Activated CD4-positive, alpha-beta T cell treated with anti-CD3 and anti-CD28 coated beads, Interleukin-2, Interleukin-4, amounts not matched to agents 100 ng/mL and 50 ng/mL, durations not matched to agents 16 hours and 8 hours (primary cell): ENCODE results near the gene CHODL.

ENCODE experiments used
- DNase-seq: peaks from one replicate; pipeline ENCODE4 v3.0.0-alpha.2; 2020; ENCODE audit warnings: low spot score

The CHODL gene, protein sequence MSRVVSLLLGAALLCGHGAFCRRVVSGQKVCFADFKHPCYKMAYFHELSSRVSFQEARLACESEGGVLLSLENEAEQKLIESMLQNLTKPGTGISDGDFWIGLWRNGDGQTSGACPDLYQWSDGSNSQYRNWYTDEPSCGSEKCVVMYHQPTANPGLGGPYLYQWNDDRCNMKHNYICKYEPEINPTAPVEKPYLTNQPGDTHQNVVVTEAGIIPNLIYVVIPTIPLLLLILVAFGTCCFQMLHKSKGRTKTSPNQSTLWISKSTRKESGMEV

DNA sequence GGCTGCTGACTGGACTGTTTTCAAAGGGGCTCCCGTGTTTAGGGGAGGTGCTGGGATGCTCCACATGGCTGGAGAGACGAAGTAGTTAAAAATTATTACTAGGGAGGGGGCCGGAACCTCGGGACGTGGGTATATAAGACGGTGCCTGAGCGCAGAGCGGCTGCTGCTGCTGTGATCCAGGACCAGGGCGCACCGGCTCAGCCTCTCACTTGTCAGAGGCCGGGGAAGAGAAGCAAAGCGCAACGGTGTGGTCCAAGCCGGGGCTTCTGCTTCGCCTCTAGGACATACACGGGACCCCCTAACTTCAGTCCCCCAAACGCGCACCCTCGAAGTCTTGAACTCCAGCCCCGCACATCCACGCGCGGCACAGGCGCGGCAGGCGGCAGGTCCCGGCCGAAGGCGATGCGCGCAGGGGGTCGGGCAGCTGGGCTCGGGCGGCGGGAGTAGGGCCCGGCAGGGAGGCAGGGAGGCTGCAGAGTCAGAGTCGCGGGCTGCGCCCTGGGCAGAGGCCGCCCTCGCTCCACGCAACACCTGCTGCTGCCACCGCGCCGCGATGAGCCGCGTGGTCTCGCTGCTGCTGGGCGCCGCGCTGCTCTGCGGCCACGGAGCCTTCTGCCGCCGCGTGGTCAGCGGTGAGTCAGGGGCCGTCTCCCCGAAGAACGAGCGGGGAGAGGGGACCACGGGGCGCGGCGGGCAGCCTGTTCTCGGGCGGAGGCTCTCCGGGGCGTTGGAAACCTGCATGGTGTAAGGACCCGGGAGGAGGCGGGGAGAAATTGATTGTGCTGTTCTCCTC, at the start of gene CHODL:
Gene CHODL (plus strand): TSS at position 163 of the 793 bp plus-strand sequence. CDS start 391 bp downstream, at position 554.
- no peak for DNase-seq

DNA sequence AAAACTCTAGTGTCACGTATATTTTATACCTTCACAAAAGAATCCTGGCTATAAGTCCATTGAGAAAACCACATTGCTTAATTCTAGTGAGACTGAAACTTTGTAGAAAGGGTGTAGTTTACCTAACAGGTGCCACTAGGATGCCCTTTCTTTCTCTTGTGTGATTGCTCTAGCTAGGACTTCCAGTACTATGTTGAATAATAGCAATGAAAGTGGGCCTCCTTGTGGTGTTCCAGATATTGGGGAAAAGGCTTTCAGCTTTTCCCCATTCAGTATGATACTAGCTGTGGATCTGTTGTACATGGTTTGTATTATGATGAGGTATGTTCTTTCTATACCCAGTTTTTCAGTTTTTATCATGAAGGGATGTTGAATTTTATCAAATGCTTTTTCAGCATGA, 39.7 kb upstream of the CHODL start:
- no peak for DNase-seq

DNA sequence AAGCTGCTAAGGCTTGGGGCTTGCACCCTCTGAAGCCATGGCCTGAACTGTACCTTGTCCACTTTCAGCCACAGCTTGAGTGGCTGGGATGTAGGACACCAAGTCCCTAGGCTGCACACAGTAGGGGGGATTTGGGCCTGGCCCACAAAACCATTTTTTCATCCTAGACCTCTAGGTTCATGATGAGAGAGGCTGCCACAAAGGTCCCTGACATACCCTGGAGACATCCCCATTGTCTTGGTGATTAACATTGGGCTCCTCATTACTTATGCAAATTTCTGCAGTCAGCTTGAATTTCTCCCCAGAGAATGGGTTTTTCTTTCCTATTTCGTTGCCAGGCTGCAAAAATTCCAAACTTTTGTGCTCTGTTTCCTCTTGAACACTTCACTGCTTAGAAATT, 26.3 kb upstream of the CHODL start:
- DNase-seq = no peak

DNA sequence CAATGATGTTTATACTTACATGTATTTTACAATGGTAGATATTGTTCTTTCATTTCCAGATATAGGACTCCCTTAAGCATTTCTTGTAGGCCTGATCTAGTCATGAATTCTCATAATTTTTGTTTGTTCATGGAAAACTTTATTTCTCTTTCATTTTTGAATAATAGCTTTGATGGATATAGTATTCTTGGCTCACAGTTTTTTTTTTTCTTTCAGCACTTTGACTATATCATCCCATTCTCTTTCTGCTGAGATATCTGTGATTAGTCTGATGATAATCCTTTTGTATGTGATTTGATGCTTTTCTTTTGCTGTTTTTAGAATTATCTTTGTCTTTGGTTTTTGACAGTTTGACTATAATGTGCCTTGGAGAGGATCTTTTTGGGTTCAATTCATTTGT, 24.1 kb upstream of the CHODL start:
- DNase-seq = no peak

DNA sequence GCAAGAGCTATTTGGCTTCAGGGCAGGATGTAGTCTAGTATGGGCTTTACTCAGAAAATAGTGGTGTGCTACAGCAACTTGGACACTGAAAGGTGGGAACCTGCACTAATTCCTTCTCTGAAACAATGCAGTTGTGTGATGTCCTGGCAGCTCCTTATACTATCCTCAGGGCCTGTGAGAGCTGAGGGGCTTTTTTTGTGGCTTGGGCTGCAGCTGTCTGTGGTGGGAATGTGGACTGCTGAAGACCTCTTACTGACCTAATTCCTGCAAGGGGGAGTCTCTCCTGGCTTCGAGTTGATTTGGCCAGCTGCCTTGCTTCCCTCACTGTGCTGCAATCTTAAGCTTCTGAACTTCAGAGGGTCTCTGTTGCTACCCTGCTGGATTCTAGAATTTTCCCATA, 22.3 kb upstream of the CHODL start:
- no peak for DNase-seq

DNA sequence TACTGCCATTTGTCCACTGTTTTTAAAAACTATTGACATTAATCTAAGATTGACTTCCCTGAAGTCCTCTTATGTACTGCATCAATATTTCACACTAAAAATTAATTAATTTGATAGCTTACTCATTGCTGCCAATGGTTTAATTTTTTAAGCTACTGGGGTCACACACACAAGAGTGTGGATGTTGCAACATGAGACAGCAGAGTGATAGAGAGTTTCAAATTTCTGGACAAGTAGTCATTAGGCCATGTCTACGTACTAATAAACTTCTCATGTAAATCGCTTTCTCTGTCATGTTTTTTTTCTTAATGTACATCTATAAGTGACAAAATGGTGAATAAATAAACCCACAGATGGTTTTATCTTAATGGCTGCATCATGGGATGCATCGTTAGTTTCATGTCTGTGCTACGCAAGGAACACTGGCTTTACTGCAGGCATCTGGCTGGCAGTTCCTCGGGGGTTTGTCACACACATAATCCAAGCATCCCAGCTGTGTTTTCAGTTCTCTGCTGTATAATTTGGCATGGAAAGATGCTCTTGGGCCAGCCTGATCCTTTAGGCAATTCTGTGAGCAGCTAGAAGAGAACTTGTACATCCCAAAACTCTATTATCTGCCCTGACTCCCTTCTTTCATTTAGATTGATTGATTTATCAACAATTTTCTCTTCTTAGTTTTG, 16.4 kb upstream of the CHODL start:
- DNase-seq = no peak

DNA sequence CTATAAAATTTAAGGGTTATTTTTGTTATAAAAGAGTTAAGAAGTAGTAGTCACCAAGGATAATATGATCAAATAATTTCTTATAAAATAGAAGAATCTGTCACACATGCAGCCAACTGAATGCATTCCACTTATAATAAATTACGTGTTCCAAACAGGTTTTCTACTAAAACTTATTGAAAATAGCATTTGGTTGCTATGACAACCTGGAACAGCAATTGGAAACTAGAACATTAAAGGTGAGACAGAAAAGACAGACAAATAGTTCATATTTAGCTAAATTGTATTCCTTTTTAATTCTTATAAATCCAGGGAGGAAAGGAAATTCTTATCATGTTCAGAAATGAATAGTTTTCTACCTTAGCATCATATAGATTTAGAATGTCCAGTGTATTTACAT, 9.1 kb upstream of the CHODL start:
- DNase-seq = no peak

DNA sequence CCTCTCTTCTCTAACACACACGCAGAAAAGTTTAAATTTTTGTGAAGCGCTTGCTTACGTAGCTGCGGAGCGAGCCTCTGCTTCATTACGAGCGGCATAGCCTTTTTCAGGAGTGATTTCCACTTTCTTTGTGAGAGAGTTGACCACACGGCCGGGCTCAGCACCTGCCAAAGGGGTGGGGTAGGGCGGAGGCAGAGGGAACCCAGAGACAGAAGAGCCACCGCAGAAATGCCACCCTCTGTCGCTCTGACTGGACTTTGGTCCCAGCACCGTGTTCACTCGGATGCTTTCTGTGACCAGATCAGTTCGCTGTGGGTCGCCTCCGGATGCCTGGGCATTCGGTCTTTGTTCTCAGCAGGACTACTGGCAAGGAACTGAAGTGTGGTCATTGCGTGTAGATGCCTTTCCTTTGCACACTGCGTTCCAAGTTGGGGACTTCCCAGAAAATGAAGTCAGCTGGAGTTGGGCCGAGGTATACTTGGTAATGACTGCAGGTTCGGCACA, 883 bp downstream of the CHODL start:
- DNase-seq = no peak

DNA sequence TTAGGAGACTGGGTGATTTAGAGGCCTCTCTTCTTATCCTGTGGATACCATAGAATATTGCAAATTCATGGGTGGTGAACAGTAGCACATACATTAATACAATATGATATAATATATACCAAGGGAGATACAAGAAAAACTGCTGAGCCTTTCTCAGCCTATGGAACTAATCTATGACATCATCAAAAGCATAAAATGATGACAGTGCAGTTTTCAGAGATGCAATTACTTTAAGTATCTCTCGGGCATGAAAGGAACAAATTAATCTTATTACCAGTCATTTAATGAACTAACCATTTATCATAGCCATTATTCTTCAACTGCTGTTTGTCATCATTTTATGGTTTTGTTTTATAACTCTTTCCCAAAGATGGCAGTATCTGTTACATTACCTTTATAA, 3.5 kb downstream of the CHODL start:
- no peak for DNase-seq

DNA sequence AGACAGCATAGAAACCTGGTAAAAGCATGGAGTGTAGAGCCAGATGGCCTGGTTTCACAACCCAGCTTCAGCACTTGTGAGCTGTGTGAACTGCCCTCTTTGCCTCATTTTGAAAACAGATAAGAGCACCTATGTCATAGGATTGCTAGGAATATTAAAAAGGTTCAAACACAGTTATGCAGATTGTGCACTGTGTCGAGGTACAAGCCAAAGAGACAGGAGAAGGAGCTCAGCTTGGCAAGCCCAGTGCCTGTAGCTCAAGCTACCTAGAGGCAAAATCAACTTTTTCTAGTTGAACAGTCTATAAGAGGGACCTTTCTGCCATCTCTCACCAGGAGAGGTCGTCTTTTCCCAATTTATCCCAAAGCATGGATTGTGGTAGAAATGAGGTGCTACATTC, 5.0 kb downstream of the CHODL start:
- DNase-seq = no peak

DNA sequence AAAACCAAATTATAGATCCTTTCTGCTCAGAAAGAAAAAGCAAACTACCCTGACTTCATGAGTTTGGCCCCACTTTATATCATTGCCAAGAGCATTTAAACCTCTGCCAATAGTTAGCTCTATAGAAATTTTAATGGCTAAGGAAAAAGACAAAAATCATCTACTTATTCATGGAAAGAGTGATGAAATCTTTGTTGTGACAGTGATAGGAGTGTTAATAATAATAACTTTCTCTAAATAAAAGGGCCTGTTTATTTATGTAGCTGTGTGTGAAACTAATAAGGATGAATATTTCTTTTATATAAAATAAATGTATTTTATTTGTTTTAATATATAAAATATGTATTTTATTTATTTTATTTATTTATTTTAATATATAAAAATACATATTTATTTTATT, 6.4 kb downstream of the CHODL start:
- DNase-seq = no peak

DNA sequence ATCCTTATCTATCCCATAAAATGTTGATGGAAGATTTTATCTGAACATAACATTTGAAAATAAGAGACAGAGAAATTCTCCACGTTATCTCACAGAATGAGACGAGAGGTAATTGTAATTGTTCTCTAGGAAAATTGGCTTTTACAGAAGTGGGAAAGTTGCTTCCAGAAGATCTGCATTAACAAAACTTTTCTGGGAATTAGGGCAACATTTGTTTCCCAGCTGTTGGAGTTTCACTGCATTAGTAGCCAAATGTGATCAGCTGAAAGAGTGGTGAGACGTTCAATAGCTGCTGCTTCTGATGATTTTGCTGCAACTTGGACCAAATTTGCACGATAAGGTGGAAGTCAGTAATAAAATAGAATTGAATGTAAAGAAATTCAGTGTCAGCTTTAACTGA, 7.6 kb downstream of the CHODL start:
- DNase-seq = no peak

DNA sequence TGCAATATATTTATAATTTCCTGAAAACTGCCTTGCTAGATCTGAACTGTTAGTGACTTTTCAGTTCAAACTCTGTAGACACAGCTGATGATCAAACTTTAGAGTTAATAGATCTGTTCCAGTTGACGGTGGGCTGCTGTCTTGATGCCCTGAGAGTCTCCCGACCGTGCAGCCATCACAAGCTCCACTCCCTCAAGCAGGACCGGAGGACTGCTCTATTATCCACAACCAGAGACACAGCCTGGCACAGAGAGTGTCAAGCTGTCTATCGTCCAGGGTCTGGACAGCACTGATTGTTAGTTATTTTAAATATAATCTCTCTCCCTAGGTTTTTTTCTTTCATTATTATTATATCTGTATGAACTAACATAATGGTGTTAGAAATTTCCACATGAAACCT, 8.0 kb downstream of the CHODL start:
- DNase-seq = no peak

DNA sequence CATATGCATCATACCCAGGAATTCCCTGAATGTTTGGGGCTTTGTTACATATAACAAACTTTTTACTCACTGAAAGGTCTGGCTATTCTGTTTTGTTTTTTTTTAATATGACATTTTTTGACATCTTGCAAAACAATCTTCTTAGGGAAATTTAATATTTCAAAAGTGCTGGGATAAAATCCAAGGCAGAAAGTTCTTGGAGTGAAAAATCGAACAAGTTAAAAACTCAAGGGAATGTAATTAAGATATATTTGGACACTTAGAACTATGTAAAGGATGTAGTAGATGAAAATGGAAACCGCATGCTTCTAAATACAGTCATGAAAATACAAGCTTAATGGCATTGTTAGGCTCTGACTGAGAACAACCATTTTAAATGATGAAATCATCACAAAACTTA, 8.6 kb downstream of the CHODL start:
- DNase-seq = no peak

DNA sequence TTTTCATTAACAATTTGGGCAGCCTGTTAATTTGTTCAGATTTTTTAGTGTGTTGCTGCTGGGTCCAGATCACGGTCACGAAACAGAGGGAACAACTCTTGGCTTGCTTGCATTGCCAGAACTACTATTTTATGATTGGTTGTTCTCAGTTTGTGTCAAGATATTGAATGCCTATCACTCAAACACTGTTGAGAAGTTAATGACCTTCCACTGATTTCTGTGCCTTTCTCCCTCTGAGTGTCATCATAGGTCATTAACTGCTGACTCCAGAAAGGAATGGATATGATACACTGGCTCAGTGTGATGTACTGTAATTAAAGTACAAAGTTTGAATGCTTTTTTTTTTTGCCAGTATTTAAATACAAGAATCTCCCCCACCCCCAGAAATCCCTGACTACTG, 9.2 kb downstream of the CHODL start:
- DNase-seq = no peak

DNA sequence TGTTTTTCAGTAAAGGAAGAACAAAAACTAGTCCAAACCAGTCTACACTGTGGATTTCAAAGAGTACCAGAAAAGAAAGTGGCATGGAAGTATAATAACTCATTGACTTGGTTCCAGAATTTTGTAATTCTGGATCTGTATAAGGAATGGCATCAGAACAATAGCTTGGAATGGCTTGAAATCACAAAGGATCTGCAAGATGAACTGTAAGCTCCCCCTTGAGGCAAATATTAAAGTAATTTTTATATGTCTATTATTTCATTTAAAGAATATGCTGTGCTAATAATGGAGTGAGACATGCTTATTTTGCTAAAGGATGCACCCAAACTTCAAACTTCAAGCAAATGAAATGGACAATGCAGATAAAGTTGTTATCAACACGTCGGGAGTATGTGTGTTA, 21.3 kb downstream of the CHODL start:
- no peak for DNase-seq

DNA sequence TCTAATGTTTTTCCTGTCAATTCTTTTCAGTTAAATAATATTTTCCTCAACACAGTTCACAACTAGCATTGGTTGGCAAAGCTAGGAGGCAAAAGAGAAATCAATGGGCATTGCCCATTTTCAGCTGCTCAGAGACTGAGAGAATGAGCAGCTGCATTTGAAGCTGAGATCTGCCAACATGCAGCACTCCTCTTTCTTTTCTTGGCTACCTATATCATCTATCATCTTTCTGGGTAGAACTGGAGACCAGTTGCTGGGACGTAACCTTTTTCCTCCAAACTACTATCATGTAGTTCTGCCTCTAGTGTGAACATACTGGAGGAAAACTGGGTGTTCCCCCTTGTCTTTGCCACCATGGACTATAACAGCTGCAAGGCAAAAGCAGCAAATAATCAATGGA, 22.9 kb downstream of the CHODL start:
- no peak for DNase-seq

DNA sequence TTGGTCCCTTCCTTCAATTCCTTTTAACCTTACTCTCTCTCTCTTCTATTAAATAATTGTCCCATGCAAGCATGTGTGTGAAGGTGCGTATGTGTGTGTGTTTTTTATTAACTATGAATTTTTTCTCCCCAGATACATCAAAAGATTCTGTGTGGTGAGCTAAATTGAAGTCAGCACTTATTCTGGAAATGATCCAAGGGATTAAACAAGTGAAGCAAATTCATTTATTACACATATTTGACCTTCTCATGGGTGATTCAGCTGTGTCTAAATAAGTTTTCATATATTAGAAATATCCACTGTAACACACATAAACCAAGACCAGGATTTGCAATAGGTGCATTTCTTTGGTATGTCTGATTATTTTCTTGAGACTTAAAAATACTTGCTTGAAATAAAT, 24.3 kb downstream of the CHODL start:
- no peak for DNase-seq

DNA sequence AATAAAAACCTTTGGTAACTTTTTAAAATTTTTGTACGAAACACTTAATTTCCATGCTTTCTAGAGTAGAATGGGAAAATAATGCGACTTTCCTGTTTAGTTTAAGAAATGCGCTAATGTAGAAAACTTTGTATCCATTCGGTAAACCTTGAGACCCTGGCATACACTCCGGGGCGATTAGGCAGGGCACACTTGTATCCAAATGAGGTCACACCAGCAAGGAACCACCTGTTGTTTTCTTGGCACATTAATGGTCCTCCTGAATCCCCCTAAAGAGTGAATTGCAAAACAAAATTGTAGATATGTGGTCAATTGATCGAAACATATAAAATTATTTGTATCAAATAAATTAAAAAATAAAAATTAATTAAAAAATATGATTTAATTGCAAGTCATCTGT, 25.2 kb downstream of the CHODL start:
- DNase-seq = no peak

DNA sequence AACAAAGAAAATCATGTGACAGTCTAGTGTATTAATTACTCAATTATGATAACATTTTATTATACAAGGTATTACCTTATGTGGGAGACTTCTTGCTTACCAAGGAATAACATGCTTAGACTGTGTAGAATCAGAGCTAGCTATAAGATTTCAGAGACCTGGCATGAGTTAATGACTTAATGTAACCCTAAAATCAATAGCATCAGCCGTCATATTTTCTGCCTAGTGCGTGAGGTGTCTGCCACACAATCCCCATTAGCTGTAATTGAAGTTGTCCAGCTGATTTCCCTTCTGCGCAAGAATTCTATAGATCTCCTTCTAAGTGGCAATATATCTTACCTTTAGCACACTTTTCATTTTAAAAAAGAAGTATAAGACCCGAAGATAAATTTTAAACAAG, 28.8 kb downstream of the CHODL start:
- no peak for DNase-seq

DNA sequence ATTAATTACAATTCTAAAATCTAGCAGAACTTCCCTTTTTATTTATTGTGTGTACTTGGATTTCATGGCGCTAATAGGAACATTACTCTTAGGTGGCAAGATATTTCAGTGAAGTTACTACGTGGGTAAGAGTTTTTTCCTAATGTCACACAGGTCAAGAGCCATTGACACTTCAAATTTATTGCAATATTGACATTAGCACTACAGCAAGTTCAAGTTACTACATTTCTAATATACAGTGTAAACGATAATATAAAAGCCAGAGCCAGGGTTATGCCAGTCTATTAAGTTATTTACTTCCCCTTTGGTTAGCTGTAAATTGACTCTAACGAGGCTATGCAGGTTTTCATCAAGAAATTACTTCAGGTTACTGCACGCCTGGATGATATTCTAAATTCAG, 29.7 kb downstream of the CHODL start:
- DNase-seq = no peak

DNA sequence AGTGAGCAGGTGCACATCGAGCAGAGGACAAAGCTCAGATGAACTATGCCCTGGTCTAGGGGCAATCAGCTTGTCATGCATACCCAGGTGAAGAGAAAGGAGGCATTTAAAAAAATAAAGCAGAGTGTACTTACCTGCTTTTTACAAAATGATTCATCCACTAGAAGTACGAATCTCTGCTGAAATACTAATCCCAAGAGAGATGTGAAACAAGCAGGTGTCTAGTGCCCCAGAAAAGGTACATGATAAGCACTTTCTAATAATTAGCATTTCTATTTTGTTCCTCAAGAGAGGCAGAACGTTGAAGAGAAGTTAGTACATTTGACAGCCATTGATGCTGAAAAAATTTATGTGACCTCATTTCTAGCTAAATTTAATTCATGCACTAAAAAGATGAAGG, 31.1 kb downstream of the CHODL start:
- DNase-seq = no peak

DNA sequence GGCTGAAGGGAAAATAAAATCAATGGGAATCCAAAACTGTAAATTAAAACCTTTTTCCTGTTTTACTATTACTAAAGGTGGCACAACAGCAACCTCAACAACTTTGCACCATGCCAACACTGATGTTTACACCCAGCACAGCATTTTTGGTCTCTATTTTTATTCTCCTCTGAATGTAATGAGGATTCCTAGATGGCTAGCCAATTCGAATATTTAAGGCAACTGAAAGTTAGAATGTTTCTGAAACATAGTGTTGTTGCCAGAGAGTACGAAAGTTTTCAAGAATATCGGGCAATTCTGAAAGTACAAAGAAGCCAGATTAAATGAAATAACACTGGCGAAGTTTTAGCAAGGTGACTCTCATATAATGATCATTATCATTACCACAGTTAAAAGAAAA, 40.7 kb downstream of the CHODL start:
- no peak for DNase-seq
